ENCODE data around the gene PRRT2. TPM values are rescaled to one million over a fixed set of nuclear protein-coding genes. Genes with fewer than 3 reads are reported as not detected.

The PRRT2 gene
- total RNA-seq, 1 experiment from 2014 or later, result 20.5 TPM

DNA sequence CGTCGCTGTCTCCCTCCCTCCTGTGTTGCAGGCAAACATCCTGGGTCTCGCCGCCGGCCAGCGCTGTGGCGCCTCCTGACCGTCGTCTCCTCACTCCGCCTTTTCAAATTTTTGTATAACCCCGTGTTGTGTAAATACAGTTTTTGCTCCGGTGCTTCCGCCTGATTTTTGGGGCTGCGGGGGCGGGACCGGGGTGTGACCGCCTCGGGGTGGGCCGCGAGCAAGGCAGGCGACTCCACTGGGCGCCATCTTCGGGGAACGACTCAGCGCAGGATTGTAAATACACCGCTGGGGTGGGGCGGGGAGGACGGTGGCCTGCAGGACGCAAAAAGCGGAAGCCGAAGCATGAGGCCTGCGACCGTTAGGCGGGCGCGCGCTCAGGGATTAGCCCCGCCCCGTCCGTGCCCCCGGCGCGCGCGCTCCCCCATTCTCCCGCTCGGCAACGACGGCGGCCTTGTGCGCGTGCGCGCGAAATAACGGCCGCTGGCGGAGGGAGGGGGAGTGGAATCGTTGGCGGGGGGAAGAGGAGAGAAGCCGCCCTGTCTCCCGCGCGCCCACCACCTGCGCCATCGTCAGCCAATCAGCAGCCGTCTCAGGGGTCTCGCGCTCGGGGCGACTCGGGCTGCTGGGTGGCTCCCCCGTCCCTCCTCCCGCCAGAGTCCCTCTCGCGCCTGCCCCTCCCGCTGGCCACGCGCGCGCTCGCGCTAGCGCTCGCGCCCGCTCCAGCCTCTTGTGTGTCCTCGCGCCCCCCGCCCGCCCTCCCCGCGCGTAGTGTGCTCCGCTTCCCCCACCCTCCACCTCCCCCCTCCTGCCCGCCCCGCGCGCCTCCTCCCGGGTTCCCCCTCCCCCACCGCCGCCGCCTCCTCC is 6.5 kb upstream of the PRRT2 start (continued):
- TF ChIP-seq AR (CRISPR knock-in tag; IDR thresholded peaks at IDR 0.05) (peak; percentile 81; the same call in 1 of the 2 replicates), MAX (CRISPR knock-in tag; IDR thresholded peaks at IDR 0.05) (peak; percentile 83), OVOL2 (CRISPR knock-in tag; IDR thresholded peaks at IDR 0.05; ENCODE audit: borderline replicate concordance) (no peak), ZNF671 (CRISPR knock-in tag; IDR thresholded peaks at IDR 0.05) (peak; percentile 89; the same call in 1 of the 2 replicates), SMAD3 (CRISPR knock-in tag; IDR thresholded peaks at IDR 0.05; ENCODE audit: borderline replicate concordance) (peak; percentile 36; the same call in 1 of the 2 replicates), IRF1 (CRISPR knock-in tag; IDR thresholded peaks at IDR 0.05) (0 out of 2 replicates have a peak, but pooled peaks have one; percentile 36), CREB1 (CRISPR knock-in tag; IDR thresholded peaks at IDR 0.05) (peak; percentile 57; the same call in 1 of the 2 replicates), USF1 (CRISPR knock-in tag; IDR thresholded peaks at IDR 0.05) (peak; percentile 77), MYBL2 (CRISPR knock-in tag; IDR thresholded peaks at IDR 0.05) (peak; percentile 100), ZNF416 (CRISPR knock-in tag; IDR thresholded peaks at IDR 0.05) (peak; percentile 88; the same call in 1 of the 2 replicates), TEAD4 (CRISPR knock-in tag; IDR thresholded peaks at IDR 0.05) (no peak), FOXP1 (CRISPR knock-in tag; IDR thresholded peaks at IDR 0.05; ENCODE audit: borderline replicate concordance) (peak; percentile 96), ELF4 (CRISPR knock-in tag; IDR thresholded peaks at IDR 0.05; ENCODE audit: low read depth) (no peak), SP1 (CRISPR knock-in tag; conservative IDR thresholded peaks at IDR 0.05) (peak; percentile 98), CBFB (CRISPR knock-in tag; IDR thresholded peaks at IDR 0.05; ENCODE audit: low read depth) (peak; percentile 98), SOX15 (CRISPR knock-in tag; IDR thresholded peaks at IDR 0.05) (no peak), ZNF532 (CRISPR knock-in tag; IDR thresholded peaks at IDR 0.05; ENCODE audit: borderline replicate concordance) (peak; percentile 77; the same call in 1 of the 2 replicates), GRHL2 (CRISPR knock-in tag; IDR thresholded peaks at IDR 0.05; ENCODE audit: insufficient replicate concordance, severe bottlenecking) (no peak)
- TF ChIP-seq, protein P1, sequence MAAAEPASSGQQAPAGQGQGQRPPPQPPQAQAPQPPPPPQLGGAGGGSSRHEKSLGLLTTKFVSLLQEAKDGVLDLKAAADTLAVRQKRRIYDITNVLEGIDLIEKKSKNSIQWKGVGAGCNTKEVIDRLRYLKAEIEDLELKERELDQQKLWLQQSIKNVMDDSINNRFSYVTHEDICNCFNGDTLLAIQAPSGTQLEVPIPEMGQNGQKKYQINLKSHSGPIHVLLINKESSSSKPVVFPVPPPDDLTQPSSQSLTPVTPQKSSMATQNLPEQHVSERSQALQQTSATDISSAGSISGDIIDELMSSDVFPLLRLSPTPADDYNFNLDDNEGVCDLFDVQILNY (CRISPR knock-in tag; IDR thresholded peaks at IDR 0.05), result peak; percentile 99
- TF ChIP-seq, protein P2, sequence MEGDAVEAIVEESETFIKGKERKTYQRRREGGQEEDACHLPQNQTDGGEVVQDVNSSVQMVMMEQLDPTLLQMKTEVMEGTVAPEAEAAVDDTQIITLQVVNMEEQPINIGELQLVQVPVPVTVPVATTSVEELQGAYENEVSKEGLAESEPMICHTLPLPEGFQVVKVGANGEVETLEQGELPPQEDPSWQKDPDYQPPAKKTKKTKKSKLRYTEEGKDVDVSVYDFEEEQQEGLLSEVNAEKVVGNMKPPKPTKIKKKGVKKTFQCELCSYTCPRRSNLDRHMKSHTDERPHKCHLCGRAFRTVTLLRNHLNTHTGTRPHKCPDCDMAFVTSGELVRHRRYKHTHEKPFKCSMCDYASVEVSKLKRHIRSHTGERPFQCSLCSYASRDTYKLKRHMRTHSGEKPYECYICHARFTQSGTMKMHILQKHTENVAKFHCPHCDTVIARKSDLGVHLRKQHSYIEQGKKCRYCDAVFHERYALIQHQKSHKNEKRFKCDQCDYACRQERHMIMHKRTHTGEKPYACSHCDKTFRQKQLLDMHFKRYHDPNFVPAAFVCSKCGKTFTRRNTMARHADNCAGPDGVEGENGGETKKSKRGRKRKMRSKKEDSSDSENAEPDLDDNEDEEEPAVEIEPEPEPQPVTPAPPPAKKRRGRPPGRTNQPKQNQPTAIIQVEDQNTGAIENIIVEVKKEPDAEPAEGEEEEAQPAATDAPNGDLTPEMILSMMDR (IDR thresholded peaks at IDR 0.05), result no peak
- TF ChIP-seq, protein P3, sequence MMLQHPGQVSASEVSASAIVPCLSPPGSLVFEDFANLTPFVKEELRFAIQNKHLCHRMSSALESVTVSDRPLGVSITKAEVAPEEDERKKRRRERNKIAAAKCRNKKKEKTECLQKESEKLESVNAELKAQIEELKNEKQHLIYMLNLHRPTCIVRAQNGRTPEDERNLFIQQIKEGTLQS (CRISPR knock-in tag; conservative IDR thresholded peaks at IDR 0.05), result 0 out of 2 replicates have a peak, but pooled peaks have one; percentile 9
- TF ChIP-seq, protein P4, sequence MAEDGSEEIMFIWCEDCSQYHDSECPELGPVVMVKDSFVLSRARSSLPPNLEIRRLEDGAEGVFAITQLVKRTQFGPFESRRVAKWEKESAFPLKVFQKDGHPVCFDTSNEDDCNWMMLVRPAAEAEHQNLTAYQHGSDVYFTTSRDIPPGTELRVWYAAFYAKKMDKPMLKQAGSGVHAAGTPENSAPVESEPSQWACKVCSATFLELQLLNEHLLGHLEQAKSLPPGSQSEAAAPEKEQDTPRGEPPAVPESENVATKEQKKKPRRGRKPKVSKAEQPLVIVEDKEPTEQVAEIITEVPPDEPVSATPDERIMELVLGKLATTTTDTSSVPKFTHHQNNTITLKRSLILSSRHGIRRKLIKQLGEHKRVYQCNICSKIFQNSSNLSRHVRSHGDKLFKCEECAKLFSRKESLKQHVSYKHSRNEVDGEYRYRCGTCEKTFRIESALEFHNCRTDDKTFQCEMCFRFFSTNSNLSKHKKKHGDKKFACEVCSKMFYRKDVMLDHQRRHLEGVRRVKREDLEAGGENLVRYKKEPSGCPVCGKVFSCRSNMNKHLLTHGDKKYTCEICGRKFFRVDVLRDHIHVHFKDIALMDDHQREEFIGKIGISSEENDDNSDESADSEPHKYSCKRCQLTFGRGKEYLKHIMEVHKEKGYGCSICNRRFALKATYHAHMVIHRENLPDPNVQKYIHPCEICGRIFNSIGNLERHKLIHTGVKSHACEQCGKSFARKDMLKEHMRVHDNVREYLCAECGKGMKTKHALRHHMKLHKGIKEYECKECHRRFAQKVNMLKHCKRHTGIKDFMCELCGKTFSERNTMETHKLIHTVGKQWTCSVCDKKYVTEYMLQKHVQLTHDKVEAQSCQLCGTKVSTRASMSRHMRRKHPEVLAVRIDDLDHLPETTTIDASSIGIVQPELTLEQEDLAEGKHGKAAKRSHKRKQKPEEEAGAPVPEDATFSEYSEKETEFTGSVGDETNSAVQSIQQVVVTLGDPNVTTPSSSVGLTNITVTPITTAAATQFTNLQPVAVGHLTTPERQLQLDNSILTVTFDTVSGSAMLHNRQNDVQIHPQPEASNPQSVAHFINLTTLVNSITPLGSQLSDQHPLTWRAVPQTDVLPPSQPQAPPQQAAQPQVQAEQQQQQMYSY (CRISPR knock-in tag; IDR thresholded peaks at IDR 0.05), result peak; percentile 36; the same call in 1 of the 2 replicates
